Activated gamma-delta T cell treated with Interleukin-2 at 50 U/mL for 16 hours (primary cell): Measurements from ENCODE around the gene TNFSF18.
"Not testable (repeated sequence)": the region's sequence is repeated elsewhere in the genome, so short reads cannot be mapped to it uniquely, and the experiment has no call there.

Source experiments
- DNase-seq: peaks from one replicate; pipeline ENCODE4 v3.0.0-alpha.2; 2020

Gene TNFSF18, protein sequence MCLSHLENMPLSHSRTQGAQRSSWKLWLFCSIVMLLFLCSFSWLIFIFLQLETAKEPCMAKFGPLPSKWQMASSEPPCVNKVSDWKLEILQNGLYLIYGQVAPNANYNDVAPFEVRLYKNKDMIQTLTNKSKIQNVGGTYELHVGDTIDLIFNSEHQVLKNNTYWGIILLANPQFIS

DNA sequence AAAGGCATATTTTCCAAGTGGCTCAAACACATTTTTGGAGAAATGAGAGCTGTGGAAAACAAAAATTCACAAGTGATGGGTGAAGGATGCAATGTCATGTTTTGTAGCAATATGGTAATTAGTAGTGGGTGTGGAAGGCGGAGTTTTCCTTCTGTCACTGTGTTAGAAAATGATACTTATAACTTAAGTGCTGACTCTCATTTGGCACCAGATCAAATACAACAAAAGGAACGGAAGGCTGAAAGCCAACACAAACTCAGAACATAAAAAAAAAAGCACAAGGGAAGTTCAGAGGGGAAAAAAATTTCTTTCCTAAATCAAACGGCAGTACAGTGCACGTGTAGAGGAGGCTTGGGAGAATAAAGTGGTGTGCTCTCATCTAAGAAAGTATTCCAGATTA lies at the start of gene TNFSF18:
Gene TNFSF18 (minus strand): TSS at position 77 of the 400 bp plus-strand sequence. CDS start 45 bp downstream, at position 32.
- DNase-seq = no peak

DNA sequence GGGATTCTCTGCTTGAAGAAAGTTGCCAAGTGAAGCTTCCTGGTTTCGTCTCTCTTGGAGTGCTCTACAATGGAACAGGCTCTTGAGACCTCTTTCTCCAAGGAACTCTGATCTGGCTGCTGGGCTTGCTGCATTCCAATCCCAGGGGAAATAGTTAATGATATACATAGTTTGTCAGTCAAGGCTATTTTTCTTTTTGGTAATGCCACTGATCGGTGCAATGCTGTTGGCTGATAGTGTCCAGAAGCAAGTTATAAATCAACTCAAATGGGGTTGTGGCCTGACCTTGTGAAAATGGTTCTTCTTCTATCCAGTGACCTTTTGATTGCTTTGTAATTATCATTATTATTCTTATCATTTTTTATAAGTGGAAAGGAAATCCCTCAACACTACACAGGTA lies 48.4 kb upstream of the TNFSF18 start:
- no peak for DNase-seq

DNA sequence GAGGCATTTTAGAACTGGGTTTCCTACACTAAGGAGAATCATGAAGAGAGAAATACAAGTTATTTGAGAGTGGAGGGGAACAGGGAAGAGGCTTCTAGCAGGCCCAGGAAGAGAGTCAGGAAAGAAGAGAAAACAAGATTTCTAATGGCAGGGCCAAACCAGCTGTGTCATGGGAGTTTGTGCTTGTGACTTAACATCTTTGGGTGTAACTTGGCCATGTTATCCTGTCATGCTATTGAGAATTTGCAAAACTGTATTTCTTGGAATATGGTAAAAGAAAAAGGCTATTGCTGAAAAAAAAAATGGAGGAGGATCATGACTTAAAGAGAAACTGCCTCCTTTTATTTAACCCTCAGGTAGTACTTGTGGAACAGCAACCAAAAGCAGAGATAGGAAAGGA lies 47.4 kb upstream of the TNFSF18 start:
- DNase-seq = no peak

DNA sequence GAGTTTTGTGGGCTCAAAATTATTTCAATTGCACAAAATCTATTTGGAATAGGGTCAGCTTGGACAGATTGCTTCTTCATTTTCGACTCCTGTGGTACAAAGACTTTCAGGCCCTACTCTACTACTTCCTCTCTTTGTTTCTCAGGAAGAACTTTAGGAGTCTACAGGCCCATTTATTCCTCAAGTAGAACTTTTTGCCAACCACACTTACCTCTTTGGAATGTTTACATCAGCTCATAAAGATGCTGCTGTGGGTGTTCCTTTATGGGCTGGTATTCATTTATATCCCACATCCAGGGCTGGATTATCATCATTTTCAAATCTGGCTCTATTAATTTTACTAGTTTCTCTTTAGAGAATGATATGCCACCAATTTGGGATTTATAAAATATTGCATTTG lies 46.3 kb upstream of the TNFSF18 start:
- no peak for DNase-seq

DNA sequence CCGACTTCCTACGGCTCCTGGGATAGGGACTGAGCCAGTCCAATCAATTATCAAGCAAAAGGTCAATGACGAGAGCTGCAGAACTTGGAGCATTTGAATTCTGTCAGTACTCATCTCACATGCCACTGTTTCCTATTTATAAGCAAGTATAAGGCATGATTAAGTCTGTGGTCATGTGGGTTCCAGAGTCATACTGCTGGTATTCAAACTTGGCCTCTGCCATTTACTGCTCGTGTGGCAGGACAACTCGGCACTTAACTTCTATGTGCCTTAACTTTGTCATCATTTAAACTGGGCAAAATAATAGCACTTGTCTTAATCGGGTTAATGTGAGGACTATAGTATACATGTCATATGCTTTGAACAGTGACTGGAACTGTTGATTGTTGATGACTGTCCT lies 44.9 kb upstream of the TNFSF18 start:
- DNase-seq = no peak

DNA sequence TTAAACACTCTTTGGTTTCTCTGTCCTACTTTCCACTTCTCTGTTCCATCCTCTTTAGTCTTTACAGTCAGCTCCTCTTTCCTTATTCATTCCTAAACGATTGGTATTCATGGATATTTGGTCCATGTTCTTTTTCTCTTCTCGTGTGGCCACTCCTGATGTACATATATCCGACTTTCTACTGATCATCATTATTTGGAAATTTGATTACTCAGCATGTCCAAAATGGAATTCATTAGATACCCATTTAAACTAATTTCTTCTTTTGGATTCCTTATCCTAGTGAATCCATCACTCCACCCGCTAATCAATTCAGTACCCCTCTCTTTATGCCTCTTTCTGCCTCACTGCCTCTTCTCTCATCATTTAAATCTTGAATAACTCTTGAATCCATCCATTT lies 43.8 kb upstream of the TNFSF18 start:
- DNase-seq = no peak

DNA sequence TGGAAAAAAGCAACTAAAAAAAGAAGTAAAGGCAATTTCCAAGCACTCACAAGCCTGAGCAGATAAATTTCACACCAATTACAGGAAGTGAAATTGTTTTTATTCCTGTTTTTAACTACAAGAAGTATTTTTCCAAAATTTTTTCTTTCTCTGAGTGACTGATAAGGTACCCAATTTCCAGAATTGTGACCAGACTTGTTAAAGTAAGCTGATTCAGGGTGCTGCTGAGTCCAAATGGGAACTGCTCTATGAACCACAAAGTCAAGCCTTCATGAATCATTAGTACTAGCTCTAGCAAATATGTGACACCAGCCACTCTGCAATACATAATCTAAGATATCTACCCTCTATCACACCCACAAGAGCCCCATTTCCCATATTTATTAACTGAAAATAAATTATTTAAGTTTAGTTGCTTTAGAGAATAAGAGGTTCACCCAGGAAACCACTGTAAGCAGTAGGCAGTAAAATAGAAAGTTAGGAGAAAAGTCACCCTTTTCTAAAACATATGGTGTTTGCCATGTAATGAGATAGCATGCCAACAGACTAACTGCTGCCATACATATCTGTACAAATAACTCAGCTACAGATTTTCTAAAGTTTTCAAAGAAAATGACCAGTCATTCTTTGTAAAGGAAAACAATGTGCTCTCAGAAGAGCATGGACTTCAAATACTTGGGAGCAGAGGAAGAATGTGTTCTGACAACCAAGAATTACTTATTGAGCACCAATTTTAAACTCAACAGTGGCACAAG lies 43.1 kb upstream of the TNFSF18 start:
- DNase-seq = no peak

DNA sequence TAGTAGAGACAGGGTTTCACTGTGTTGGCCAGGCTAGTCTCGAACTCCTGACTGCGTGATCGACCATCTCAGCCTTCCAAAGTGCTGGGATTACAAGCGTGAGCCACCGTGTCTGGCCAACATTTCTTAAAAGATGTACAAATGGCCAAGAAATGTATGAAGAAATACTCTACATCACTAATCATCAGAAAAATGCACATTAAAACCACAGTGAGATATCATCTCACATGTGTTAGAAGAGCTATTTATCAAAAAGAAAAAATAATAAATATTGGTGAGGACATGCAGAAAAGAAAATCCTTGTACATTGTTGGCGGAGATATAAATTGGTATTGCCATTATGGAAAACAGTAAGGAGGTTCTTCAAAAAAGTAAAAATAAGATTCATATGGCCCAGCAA lies 33.6 kb upstream of the TNFSF18 start:
- no peak for DNase-seq

DNA sequence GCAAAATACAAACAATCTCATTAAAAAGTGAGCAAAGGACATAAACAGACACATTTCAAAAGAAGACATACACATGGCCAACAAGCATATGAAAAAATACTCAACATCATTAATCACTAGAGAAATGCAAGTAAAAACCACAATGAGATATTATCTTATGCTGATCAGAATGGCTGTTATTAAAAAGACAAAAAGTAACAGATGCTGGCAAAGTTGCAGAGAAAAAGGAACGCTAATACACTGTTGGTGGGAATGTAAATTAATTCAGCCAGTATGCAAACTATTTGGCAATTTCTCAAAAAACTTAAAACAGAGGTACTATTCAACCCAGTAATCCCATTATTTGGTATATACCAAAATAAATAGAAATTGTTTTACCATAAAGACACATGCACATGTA lies 32.2 kb upstream of the TNFSF18 start:
- no peak for DNase-seq

DNA sequence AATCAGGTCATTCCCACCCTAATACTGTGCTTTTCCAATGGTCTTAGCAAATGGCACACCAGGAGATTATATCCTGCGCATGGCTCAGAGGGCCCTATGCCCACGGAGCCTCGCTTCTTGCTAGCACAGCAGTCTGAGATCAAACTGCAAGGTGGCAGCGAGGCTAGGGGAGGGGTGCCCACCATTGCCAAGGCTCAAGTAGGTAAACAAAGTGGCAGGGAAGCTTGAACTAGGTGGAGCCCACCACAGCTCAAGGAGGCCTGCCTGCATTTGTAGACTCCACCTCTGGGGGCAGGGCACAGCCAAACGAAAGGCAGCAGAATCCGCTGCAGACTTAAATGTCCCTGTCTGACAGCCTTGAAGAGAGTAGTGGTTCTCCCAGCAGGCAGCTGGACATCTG lies 23.5 kb upstream of the TNFSF18 start:
- DNase-seq = not testable (repeated sequence)

DNA sequence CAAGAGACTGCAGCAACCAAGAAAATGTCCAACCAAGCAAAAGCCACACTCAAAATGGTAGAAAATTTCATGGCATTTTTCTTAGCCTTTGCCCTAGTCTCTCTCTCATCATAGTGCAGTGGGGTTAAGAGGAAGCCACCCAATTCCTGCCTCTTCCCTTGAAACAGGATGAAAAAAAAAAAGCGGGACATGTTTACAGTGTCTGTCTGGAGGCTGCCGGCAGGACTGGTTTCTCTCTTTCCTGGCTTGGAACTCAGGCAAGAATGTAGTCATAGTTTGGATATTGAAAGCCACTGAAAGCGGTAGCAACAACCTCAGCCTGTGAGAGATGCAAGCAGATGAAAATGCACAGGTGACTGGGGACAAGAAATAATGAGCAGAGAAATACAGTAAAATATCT lies 13.3 kb upstream of the TNFSF18 start:
- no peak for DNase-seq

DNA sequence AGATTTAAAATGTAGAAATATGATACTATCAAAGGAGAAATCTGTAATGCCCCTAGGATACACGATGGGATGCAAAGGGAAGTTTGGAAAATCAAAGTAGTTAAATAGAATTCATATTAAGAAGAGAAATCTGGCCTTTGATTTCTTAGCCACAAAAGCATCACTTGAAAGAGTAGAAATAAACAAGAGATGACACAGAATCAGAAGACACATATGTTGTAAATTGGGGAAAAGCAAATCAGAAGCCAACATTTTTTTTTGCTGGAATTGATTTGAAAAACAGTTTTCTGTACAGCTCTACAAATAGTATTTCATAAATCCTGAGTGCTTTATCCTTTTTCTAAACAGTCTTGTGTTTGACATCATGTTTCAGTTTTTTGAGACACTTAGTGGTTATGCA lies 12.4 kb upstream of the TNFSF18 start:
- DNase-seq = no peak

DNA sequence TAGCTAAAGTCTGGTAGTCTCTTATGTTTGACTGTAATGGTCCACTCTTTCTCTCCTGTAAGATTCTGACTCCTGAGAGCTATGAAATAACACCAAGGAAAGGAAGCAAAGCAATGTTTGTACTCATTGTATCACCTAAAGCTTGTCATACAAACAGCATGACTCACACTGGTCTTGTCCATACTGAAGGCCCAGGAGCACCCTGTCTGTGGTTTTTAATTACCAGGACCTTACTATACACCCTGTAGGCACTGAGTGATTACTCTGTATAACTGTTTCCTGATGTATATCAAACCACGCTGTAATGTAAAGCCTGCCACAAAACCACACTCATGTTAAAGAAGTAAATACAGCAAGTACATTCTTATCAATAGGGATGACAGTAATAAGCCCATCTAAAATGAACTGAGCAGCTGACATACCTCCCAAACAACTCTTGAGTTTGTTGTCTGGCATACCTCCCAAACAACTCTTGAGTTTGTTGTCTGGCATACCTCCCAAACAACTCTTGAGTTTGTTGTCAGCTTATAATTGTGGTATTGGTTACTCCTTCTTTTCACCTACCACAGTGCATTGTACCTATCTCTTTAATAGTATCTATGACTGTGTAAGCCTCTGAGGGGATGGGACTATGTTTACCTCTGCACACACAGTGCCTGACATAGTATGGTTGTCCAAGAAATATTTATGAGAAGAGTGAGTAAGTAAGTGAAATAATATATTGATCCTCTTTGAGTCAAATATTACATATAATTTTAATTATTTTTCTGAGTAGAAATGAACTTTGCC lies 11.6 kb upstream of the TNFSF18 start:
- DNase-seq = no peak

DNA sequence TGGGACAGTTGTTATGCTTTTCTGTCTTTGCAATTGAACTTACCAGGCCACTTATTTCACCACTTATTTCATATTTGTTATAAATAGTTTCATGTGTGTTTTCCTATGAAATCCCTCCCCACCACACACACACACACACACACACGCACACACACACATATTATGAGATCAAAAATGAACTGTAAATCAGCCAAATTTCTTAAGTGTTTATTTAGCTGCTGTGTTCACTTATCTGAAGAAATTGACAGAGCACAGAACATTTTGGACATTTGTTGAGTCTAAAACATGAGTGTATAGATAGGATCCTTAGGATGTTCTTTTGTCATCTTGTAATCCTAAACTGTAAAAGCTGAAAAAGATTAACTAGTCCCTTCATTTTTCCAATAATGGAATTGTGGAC lies 7.8 kb upstream of the TNFSF18 start:
- no peak for DNase-seq

DNA sequence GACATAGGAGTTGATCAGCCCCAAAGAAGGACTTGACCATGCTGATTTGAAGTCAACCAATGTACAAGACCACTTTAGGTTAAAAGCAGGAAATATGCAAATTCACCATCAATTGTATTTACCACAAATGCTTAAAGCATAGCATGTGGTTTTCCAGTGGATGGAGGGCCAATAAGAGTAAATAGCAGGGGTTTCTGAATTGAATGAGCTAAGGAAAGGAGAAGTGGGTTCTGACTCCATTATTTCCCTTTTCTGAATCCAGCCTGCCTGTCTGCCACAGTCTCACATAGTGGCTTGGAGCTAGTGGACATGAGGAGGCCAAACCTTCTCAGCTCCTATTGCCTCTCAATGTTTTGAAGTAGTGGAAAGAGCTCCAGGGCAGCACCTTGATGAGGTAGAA lies 7.2 kb upstream of the TNFSF18 start:
- DNase-seq = no peak

DNA sequence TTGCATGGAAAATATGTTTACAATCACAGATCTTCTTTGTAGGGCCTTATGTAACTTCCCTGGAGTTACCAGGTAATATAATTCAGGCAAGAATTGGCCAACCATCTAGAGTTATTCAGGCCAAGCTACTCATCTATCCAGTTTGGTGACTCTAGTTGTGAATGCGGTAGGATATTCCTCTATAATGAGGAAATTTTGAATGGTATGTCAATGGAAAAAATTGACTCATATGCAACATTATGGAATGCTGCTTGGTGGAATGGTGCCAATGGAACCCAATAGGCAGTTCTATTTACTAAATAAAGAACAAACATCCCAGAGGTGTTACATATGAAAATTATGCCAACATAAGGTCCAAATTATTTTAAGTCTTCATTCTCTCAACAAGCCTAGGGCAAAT lies 5.6 kb upstream of the TNFSF18 start:
- DNase-seq = no peak

DNA sequence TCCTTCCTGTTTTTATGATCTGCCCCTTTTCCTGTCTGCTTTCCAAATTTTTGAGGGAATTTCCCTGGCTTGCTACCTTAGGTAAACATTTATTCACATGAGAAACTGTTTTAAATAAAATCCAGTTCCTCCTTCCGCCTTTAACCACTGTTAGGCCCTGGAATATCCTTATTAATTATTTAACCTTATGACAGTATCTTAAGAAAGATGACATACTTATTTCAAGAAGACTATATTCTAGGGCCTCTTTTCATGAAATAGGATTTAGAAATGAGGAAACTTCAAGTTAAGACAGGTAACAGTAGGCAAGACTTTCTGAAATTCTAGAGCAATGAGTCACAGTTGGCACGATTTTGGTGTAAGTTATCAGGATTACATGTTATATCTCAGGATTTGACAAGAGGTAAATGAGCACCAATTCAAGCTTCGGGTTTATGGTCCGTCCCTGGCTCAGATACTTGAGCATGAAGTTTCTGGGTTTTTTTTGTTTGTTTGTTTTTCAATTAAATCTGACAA lies 2.0 kb upstream of the TNFSF18 start:
- DNase-seq = no peak

DNA sequence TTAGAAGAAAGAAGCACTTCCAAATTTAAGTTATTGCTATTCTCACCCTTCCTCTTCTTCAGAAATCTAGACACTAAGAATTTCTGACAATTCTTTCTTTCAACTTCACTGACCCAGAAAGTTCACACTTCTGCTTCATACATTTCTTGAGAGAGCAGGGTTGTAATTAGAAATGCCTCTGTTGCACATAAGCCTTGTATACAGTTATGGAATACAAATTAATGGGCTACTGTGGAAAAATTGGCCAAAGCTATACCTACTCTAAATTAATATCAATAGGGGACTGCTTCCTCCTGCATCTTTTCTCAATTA lies 1.5 kb downstream of the TNFSF18 start:
- no peak for DNase-seq

DNA sequence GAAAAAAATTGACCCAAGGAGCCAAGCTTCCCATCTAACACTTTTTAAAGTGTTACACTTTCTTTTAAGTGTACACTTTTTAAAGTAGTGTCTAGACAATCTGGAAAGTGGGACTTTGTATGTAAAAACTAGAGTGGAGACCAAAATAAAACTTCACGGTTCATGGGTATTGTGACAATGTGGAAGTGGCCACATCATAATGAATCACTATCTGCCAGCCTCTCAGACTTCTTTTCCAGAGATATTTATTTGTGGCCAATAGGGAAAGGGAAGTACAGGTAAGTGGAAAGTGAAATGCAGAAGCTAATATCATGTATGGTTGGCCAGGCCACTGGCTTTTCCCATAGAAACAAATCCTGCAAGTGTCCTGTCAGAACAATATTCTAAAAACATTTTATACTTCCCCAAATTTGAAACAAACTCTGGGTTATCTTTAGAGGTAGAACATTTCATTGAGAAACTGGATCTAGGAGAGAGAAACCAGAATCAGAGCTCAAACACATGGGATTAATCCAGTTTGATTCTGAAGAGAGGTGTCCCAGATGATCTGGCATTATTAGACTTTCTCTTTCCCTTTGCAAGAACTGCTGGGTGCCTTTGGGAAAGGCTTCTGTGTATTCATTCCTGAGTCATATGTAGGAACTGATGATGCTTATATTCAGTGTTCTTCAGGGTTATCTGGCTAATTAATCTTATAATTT lies 2.0 kb downstream of the TNFSF18 start:
- DNase-seq = no peak

DNA sequence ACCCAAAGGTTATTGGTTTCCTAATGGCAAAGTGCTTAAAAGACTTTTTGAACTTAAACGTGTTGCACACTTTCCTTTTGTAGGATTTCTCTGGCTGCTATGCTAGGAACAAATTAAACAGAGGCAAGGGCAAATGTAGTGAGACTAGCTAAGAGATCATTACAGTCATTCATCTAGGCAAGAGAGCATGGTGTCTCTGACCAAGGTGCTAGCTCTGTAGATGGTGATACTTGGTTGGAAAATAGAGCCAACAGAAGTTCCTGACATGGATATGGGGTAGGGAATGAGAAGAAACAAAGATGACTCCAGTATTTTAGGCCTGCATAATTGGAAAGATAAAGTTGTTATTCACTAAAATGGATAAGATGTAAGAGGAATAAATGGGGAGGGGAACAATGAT lies 6.1 kb downstream of the TNFSF18 start:
- DNase-seq = no peak

DNA sequence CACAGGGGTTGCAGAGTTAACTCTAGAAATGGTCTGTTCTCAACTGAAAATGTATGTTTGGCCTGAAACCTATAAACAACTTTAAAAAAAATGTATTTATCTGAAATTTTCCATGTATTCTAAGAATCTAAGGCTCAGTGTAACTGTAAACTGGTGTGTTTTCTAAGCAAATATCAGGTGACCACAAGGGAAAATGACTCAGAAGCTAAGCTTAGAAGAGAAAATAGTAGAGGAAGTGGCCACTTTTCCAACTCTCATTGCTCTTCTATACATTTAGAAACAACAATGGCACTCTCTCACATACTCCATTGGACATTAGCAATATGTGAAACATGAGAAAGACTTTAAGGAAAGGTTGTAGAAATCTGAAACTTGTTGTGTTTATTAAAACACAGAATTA lies 7.5 kb downstream of the TNFSF18 start:
- DNase-seq = no peak

DNA sequence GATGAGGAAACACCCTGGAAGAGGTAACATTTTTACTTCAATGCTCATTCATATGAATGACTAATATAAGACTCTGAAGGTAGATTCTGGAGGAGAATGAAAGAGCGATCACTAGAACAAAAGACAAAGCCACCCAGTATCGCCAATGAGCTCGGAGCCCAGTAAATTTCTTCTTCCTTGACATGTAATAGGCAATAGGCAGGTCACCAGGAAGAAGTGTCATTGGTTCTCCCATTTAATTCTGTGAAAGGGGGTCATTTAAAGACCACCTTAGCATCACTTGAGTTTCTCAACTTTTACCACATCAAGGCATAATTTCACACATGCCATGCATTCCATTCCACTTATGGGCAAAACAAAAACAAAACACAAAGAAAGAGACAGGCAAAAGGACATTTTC lies 7.9 kb downstream of the TNFSF18 start:
- no peak for DNase-seq

DNA sequence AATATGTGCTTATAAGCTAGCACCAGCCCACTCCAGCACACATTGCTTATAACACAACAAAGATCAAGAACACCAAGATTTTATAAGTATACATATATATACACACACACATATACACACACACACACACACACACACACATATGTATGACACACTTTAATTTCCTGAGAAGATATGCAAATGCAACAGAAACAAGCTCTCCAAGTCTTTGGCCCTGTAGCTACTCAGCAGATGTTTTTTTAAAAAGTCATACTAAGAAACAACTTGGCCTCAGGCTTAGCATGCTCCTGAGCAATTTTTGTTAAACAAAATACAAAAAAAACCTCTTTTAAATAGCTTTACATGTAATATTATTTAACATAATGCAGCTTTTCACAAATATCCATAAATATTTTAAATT lies 11.1 kb downstream of the TNFSF18 start:
- DNase-seq = no peak
